ENCODE results near the gene CLEC16A. TPM values are rescaled to one million over a fixed set of nuclear protein-coding genes. Genes with fewer than 3 reads are reported as not detected.

Gene CLEC16A
- total and polyA plus RNA-seq, 2 experiments from 2014 or later, result 9.9 to 24.1 TPM

- H3K27ac Mint-ChIP-seq, result no peak overlapping the region
- ATAC-seq (no peak), DNase-seq (ENCODE audit: low spot score) (no peak)
- H3K79me2 ChIP-seq (replicated peaks; ENCODE audit: insufficient read depth), result no peaks in the 10 kb centered on the region
- H3K9me3 Mint-ChIP-seq, result no peaks in the 10 kb centered on the region
- H2AFZ ChIP-seq, result no peak overlapping the region
- H3K36me3 Mint-ChIP-seq (ENCODE audit: low read depth), result no peaks in the 10 kb centered on the region
- H3K4me3 ChIP-seq, result no peak overlapping the region
- H3K9me2 ChIP-seq (ENCODE audit: insufficient read depth), result no peaks in the 10 kb centered on the region
- H3F3A ChIP-seq (replicated peaks; ENCODE audit: low read depth), result no peaks in the 10 kb centered on the region
- TF ChIP-seq ETS1 (IDR thresholded peaks at IDR 0.05) (no peak), ZNF331 (CRISPR knock-in tag; IDR thresholded peaks at IDR 0.05; ENCODE audit: low read depth) (no peak), REST (IDR thresholded peaks at IDR 0.05; ENCODE audit: unreplicated experiment) (no peak), STAT1 (IDR thresholded peaks at IDR 0.05; ENCODE audit: unreplicated experiment) (no peak), CTCF (conservative IDR thresholded peaks at IDR 0.05; ENCODE audit: low read depth in 2 of 2) (no peak), ZNF114 (CRISPR knock-in tag; IDR thresholded peaks at IDR 0.05) (no peak), EZH2 (IDR thresholded peaks at IDR 0.05; ENCODE audit: low read depth, unreplicated experiment) (no peak)
- no peaks in the 10 kb centered on the region for H3K27me3 ChIP-seq (ENCODE audit: insufficient read depth)
- peaks cover under 1% of the 10 kb centered on the region; the same call in 2 of the 3 replicates for H3K4me1 Mint-ChIP-seq
- no peaks in the 10 kb centered on the region for H3K4me1 ChIP-seq (ENCODE audit: insufficient read depth)
- H3K27ac ChIP-seq (ENCODE audit: low read depth), result no peak overlapping the region
- H3K36me3 ChIP-seq (ENCODE audit: insufficient read depth), result no peaks in the 10 kb centered on the region
- H4K20me1 ChIP-seq (replicated peaks; ENCODE audit: insufficient read depth), result no peaks in the 10 kb centered on the region
- H3K4me2 ChIP-seq, result no peak overlapping the region
- H3K4me3 Mint-ChIP-seq, result no peak overlapping the region
- no peaks in the 10 kb centered on the region for H3K27me3 Mint-ChIP-seq (ENCODE audit: insufficient read depth, low read depth, poor library complexity)
Measured at GRCh38 chr16:11057711-11058345, 113.5 kb downstream of the CLEC16A start.

GRCh38 chr16:11058832-11059231 lies 114.5 kb downstream of the CLEC16A start:
- Mint-ChIP-seq H3K27me3 (ENCODE audit: insufficient read depth, low read depth, poor library complexity) (no peaks in the 10 kb centered on the region), H3K36me3 (ENCODE audit: low read depth) (no peaks in the 10 kb centered on the region), H3K4me3 (no peak overlapping the region), H3K9me3 (no peaks in the 10 kb centered on the region), H3K27ac (no peak overlapping the region), H3K4me1 (peaks cover 8% of the 10 kb centered on the region)
- no peak for DNase-seq (ENCODE audit: low spot score)
- Histone ChIP-seq H3K79me2 (replicated peaks; ENCODE audit: insufficient read depth) (no peaks in the 10 kb centered on the region), H3K4me3 (no peak overlapping the region), H3K4me2 (no peak overlapping the region), H4K20me1 (replicated peaks; ENCODE audit: insufficient read depth) (no peaks in the 10 kb centered on the region), H3F3A (replicated peaks; ENCODE audit: low read depth) (no peaks in the 10 kb centered on the region), H2AFZ (no peak overlapping the region), H3K9me2 (ENCODE audit: insufficient read depth) (no peaks in the 10 kb centered on the region), H3K36me3 (ENCODE audit: insufficient read depth) (no peaks in the 10 kb centered on the region), H3K27ac (ENCODE audit: low read depth) (no peak overlapping the region), H3K4me1 (ENCODE audit: insufficient read depth) (no peaks in the 10 kb centered on the region), H3K27me3 (ENCODE audit: insufficient read depth) (no peaks in the 10 kb centered on the region)
- TF ChIP-seq NANOG (IDR thresholded peaks at IDR 0.05; ENCODE audit: borderline replicate concordance) (no peak), CTCF (conservative IDR thresholded peaks at IDR 0.05; ENCODE audit: low read depth in 2 of 2) (no peak)
- no peak for ATAC-seq

Measured in GM23338 (cell line).